HL-60 (cell line): Measurements from ENCODE around the gene EXOC4.

Experiments
- DNase-seq, 2 experiments: peaks; one replicate each; pipeline ENCODE4 v3.0.0-alpha.2; 2010 to 2020; ENCODE audit warnings: low read depth in 1 of 2, low spot score in 1 of 2
- H3K27ac ChIP-seq: fragments of 250-450 bp; sonication (Bioruptor Pico); replicated peaks from 2 replicates; pipeline ENCODE4 v1.5.1; 2020; ENCODE audit warnings: mild to moderate bottlenecking, moderate library complexity
- H3K27me3 ChIP-seq: fragments of 250-450 bp; sonication (Bioruptor Pico); 2 replicates; pipeline ENCODE4 v1.5.1; 2021; ENCODE audit warnings: mild to moderate bottlenecking, moderate library complexity; ENCODE audit not compliant: insufficient read depth, poor library complexity, severe bottlenecking
- H3K4me3 ChIP-seq: replicated peaks from 2 replicates; pipeline ENCODE4 v1.5.1; 2011; ENCODE audit warnings: mild to moderate bottlenecking, control low read depth, low read length; ENCODE audit not compliant: insufficient read depth
- GABPA ChIP-seq: IDR thresholded peaks from 2 replicates; pipeline ENCODE4 v1.6.1; 2012; ENCODE audit warnings: low read depth
- POLR2AphosphoS5 ChIP-seq: IDR thresholded peaks from 2 replicates; pipeline ENCODE4 v1.6.1; 2012; ENCODE audit warnings: low read depth
- SPI1 ChIP-seq: IDR thresholded peaks from 2 replicates; pipeline ENCODE4 v1.6.1; 2012; ENCODE audit warnings: low read depth, mild to moderate bottlenecking, borderline replicate concordance
- TF ChIP-seq, protein P1 (sequence below): IDR thresholded peaks from one replicate; pipeline ENCODE4 v1.5.1; 2011; ENCODE audit warnings: low read length, control low read depth, inconsistent platforms; ENCODE audit not compliant: insufficient read depth
- TF ChIP-seq, protein P2 (sequence below): IDR thresholded peaks from 2 replicates; pipeline ENCODE4 v1.6.1; 2012; ENCODE audit warnings: low read depth; ENCODE audit not compliant: insufficient replicate concordance

Gene EXOC4

DNA sequence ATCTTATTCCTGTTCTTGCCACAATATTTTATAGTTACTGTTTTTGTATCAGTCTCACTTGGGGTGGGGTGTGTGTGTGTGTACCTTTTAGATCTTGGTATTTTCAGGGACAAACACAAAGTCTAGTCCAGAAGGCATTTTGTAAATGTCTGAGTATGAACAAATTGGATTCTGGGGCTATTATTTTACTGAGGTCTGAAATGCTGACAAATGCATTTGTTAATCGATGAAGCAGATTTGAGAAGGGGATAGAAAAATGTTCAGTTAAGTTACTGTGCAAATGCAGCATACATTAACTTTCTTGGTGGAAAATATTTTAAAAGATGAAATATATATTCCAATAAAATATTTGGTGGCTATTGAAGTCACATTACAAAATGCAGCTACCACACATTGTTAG is 267.4 kb downstream of the EXOC4 start:
- no peak for DNase-seq
- H3K27me3 ChIP-seq, result no peaks in the 10 kb centered on the region
- TF ChIP-seq, protein P1, sequence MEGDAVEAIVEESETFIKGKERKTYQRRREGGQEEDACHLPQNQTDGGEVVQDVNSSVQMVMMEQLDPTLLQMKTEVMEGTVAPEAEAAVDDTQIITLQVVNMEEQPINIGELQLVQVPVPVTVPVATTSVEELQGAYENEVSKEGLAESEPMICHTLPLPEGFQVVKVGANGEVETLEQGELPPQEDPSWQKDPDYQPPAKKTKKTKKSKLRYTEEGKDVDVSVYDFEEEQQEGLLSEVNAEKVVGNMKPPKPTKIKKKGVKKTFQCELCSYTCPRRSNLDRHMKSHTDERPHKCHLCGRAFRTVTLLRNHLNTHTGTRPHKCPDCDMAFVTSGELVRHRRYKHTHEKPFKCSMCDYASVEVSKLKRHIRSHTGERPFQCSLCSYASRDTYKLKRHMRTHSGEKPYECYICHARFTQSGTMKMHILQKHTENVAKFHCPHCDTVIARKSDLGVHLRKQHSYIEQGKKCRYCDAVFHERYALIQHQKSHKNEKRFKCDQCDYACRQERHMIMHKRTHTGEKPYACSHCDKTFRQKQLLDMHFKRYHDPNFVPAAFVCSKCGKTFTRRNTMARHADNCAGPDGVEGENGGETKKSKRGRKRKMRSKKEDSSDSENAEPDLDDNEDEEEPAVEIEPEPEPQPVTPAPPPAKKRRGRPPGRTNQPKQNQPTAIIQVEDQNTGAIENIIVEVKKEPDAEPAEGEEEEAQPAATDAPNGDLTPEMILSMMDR, result no peak
- no peak for TF ChIP-seq SPI1
- H3K27ac ChIP-seq, result no peak overlapping the region
- H3K4me3 ChIP-seq, result no peak overlapping the region

DNA sequence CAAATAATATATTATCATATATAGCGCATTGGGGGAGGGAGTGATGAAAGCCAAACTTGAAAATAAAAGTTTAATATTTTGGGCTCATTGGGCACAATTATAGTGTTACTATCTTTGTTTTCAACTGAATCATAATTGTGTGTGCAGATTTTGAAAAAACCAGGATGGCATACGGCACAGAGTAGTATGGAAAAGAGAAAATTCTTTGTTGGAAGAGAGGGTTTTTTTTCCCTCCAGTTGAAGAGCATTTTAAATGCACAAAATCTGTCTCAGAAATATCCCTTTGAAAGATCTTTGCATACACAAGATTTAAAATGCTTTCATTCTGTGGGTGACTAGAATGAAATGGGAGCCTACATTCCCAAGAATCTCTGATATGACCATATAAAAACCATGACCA is 269.6 kb downstream of the EXOC4 start:
- Histone ChIP-seq H3K27me3 (no peaks in the 10 kb centered on the region), H3K4me3 (no peak overlapping the region), H3K27ac (no peak overlapping the region)
- TF ChIP-seq, protein P2, sequence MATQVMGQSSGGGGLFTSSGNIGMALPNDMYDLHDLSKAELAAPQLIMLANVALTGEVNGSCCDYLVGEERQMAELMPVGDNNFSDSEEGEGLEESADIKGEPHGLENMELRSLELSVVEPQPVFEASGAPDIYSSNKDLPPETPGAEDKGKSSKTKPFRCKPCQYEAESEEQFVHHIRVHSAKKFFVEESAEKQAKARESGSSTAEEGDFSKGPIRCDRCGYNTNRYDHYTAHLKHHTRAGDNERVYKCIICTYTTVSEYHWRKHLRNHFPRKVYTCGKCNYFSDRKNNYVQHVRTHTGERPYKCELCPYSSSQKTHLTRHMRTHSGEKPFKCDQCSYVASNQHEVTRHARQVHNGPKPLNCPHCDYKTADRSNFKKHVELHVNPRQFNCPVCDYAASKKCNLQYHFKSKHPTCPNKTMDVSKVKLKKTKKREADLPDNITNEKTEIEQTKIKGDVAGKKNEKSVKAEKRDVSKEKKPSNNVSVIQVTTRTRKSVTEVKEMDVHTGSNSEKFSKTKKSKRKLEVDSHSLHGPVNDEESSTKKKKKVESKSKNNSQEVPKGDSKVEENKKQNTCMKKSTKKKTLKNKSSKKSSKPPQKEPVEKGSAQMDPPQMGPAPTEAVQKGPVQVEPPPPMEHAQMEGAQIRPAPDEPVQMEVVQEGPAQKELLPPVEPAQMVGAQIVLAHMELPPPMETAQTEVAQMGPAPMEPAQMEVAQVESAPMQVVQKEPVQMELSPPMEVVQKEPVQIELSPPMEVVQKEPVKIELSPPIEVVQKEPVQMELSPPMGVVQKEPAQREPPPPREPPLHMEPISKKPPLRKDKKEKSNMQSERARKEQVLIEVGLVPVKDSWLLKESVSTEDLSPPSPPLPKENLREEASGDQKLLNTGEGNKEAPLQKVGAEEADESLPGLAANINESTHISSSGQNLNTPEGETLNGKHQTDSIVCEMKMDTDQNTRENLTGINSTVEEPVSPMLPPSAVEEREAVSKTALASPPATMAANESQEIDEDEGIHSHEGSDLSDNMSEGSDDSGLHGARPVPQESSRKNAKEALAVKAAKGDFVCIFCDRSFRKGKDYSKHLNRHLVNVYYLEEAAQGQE, result no peak
- TF ChIP-seq SPI1 (no peak), GABPA (no peak), POLR2AphosphoS5 (no peak)
- TF ChIP-seq, protein P1, result no peak
- DNase-seq, result no peak

DNA sequence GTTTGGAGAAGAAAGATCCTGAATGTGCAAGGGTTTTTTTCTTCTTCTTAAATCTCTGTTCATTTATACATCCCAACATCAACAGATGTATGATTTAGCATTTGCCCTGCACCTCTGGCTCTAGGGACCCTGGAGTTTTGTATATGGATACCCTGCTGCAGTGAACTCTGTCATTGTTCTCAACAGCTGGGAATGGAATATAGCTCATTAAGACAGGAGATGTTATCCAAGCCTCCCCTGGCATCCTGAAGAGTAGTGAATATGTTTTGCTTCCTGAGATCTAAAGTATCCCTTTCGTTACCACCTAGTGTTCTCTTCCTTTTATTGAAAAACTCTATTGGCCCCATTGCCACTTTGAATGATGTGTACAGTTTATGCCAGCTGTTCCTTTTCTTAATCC is 275.9 kb downstream of the EXOC4 start:
- Histone ChIP-seq H3K27ac (no peak overlapping the region), H3K4me3 (no peak overlapping the region), H3K27me3 (no peaks in the 10 kb centered on the region)
- DNase-seq, result no peak
- TF ChIP-seq POLR2AphosphoS5 (no peak), SPI1 (no peak), GABPA (no peak)
- TF ChIP-seq, protein P2, result no peak
- TF ChIP-seq, protein P1, result no peak

GRCh38 chr7:133529861-133530260 is 277.0 kb downstream of the EXOC4 start:
- TF ChIP-seq SPI1 (no peak), GABPA (no peak), POLR2AphosphoS5 (no peak)
- TF ChIP-seq, protein P2, result no peak
- TF ChIP-seq, protein P1, result no peak
- Histone ChIP-seq H3K27ac (no peak overlapping the region), H3K4me3 (no peak overlapping the region), H3K27me3 (no peaks in the 10 kb centered on the region)
- no peak for DNase-seq
